HEK293 (cell line): ENCODE results near the gene SBF2.

ENCODE experiments used
- CTCF ChIA-PET: fragments of 350-600 bp; formaldehyde crosslinking; extraction: SDS; loops from one replicate; lab custom pipeline; 2021; ENCODE audit warnings: antibody characterized with exemption; lab: Yijun Ruan, JAX
- POLR2A ChIA-PET: fragments of 300-600 bp; formaldehyde crosslinking; extraction: SDS; loops from one replicate; lab custom pipeline; 2020; ENCODE audit warnings: antibody characterized with exemption, inconsistent platforms; lab: Yijun Ruan, JAX
- H3K27ac ChIP-seq: fragments of 200-500 bp; sonication (Bioruptor generic); 2 replicates; pipeline ENCODE4 v1.5.1; 2014; ENCODE audit warnings: low read depth, low read length, control low read depth, inconsistent platforms; ENCODE audit errors: extremely low read depth
- H3K36me3 ChIP-seq, 2 experiments: fragments of 200-500 bp in 1 of 2; sonication (Bioruptor generic) in 1 of 2; 1 replicate in 1 of 2; 2 replicates in 1 of 2; pipeline ENCODE4 v1.5.1; 2014 to 2017; ENCODE audit warnings: inconsistent platforms in 2 of 2, low read length in 2 of 2; ENCODE audit not compliant: control insufficient read depth in 2 of 2, insufficient read depth in 1 of 2
- H3K4me1 ChIP-seq: fragments of 200-500 bp; sonication (Bioruptor generic); 2 replicates; pipeline ENCODE4 v1.5.1; 2014; ENCODE audit warnings: mild to moderate bottlenecking, low read length, inconsistent platforms; ENCODE audit not compliant: control insufficient read depth, insufficient read depth
- H3K4me3 ChIP-seq: 2 replicates; pipeline ENCODE4 v1.5.1; 2011; ENCODE audit warnings: low read depth, mild to moderate bottlenecking, control low read depth, low read length, moderate library complexity
- H3K9me3 ChIP-seq: fragments of 200-500 bp; sonication (Bioruptor generic); 2 replicates; pipeline ENCODE4 v1.5.1; 2014; ENCODE audit warnings: low read depth, low read length, inconsistent platforms; ENCODE audit not compliant: control insufficient read depth, insufficient read depth
- GLI4 ChIP-seq: fragments of 450-650 bp; formaldehyde crosslinking; IDR thresholded peaks from 2 replicates; pipeline ENCODE4 v1.5.1; 2016; ENCODE audit warnings: missing biosample characterization, missing genetic modification characterization
- HOXA7 ChIP-seq: sonication (generic); formaldehyde crosslinking; IDR thresholded peaks from 2 replicates; pipeline ENCODE4 v1.8.1; 2022; ENCODE audit warnings: missing genetic modification reagents, borderline replicate concordance
- IKZF3 ChIP-seq: fragments of 450-650 bp; IDR thresholded peaks from 2 replicates; pipeline ENCODE4 v1.5.0; 2018; ENCODE audit warnings: missing biosample characterization, mild to moderate bottlenecking, missing genetic modification characterization, moderate library complexity
- KLF1 ChIP-seq: fragments of 450-650 bp; formaldehyde crosslinking; IDR thresholded peaks from 2 replicates; pipeline ENCODE4 v1.5.1; 2016; ENCODE audit warnings: missing biosample characterization, missing genetic modification characterization
- KLF17 ChIP-seq: fragments of 450-650 bp; formaldehyde crosslinking; IDR thresholded peaks from 2 replicates; pipeline ENCODE4 v1.5.1; 2016; ENCODE audit warnings: missing biosample characterization, missing genetic modification characterization
- OVOL3 ChIP-seq: fragments of 450-650 bp; formaldehyde crosslinking; IDR thresholded peaks from 2 replicates; pipeline ENCODE4 v1.5.1; 2016; ENCODE audit warnings: missing biosample characterization, missing genetic modification characterization
- ZBTB17 ChIP-seq: fragments of 450-650 bp; formaldehyde crosslinking; IDR thresholded peaks from 2 replicates; pipeline ENCODE4 v1.5.1; 2016; ENCODE audit warnings: missing biosample characterization, missing genetic modification characterization
- ZNF202 ChIP-seq: fragments of 450-650 bp; formaldehyde crosslinking; IDR thresholded peaks from 2 replicates; pipeline ENCODE4 v1.5.1; 2016; ENCODE audit warnings: missing biosample characterization, missing genetic modification characterization, borderline replicate concordance
- ZNF274 ChIP-seq, 2 experiments: fragments of 200-500 bp in 1 of 2; fragments of 450-650 bp in 1 of 2; sonication (Bioruptor generic) in 1 of 2; formaldehyde crosslinking in 1 of 2; IDR thresholded peaks; 2 replicates each; pipeline versions ENCODE4 v1.5.1 to v1.6.1; 2014 to 2016; ENCODE audit warnings: borderline replicate concordance in 1 of 2, inconsistent platforms in 1 of 2, low read length in 1 of 2, missing biosample characterization in 1 of 2, missing genetic modification characterization in 1 of 2
- ZNF354C ChIP-seq: fragments of 450-650 bp; formaldehyde crosslinking; IDR thresholded peaks from 2 replicates; pipeline ENCODE4 v1.5.1; 2016; ENCODE audit warnings: missing biosample characterization, missing genetic modification characterization, low read depth, borderline replicate concordance
- ZNF394 ChIP-seq: fragments of 450-650 bp; formaldehyde crosslinking; IDR thresholded peaks from 2 replicates; pipeline ENCODE4 v1.5.1; 2016; ENCODE audit warnings: missing biosample characterization, missing genetic modification characterization, mild to moderate bottlenecking, moderate library complexity, borderline replicate concordance
- ZNF416 ChIP-seq: fragments of 450-650 bp; formaldehyde crosslinking; IDR thresholded peaks from 2 replicates; pipeline ENCODE4 v1.5.1; 2016; ENCODE audit warnings: missing biosample characterization, missing genetic modification characterization
- ZNF423 ChIP-seq: fragments of 450-650 bp; formaldehyde crosslinking; IDR thresholded peaks from 2 replicates; pipeline ENCODE4 v1.5.1; 2016; ENCODE audit warnings: missing biosample characterization, missing genetic modification characterization
- ZNF473 ChIP-seq: fragments of 450-650 bp; formaldehyde crosslinking; IDR thresholded peaks from 2 replicates; pipeline ENCODE4 v1.5.1; 2017; ENCODE audit warnings: missing biosample characterization, missing genetic modification characterization
- ZNF645 ChIP-seq: fragments of 450-650 bp; formaldehyde crosslinking; IDR thresholded peaks from 2 replicates; pipeline ENCODE4; 2016; ENCODE audit warnings: missing biosample characterization, missing genetic modification characterization
- ZNF654 ChIP-seq: fragments of 450-650 bp; formaldehyde crosslinking; IDR thresholded peaks from 2 replicates; pipeline ENCODE4 v1.5.1; 2016; ENCODE audit warnings: low read depth, missing biosample characterization, missing genetic modification characterization
- ZNF658 ChIP-seq: fragments of 450-650 bp; formaldehyde crosslinking; IDR thresholded peaks from 2 replicates; pipeline ENCODE4; 2016; ENCODE audit warnings: missing biosample characterization, missing genetic modification characterization
- ZSCAN16 ChIP-seq: fragments of 450-650 bp; formaldehyde crosslinking; IDR thresholded peaks from 2 replicates; pipeline ENCODE4 v1.5.1; 2016; ENCODE audit warnings: missing biosample characterization, missing genetic modification characterization
- ZSCAN5A ChIP-seq: fragments of 450-650 bp; formaldehyde crosslinking; IDR thresholded peaks from 2 replicates; pipeline ENCODE4 v1.5.1; 2016; ENCODE audit warnings: missing biosample characterization, missing genetic modification characterization
- TF ChIP-seq, protein P1 (sequence below): fragments of 450-650 bp; formaldehyde crosslinking; conservative IDR thresholded peaks from 2 replicates; pipeline ENCODE4 v1.5.1; 2016; ENCODE audit warnings: low read depth, missing biosample characterization, missing genetic modification characterization

SBF2 gene

GRCh38 chr11:9853929-9854552 is 440.0 kb downstream of the SBF2 start:
- H3K27ac ChIP-seq = no peak overlapping the region
- no peaks in the 10 kb centered on the region for H3K9me3 ChIP-seq
- H3K4me3 ChIP-seq = no peak overlapping the region
- no peak for TF ChIP-seq GLI4 (tag by site-specific recombination)
- TF ChIP-seq ZNF645 = no peak
- no peak for TF ChIP-seq HOXA7 (CRISPR knock-in tag)
- TF ChIP-seq IKZF3 = no peak
- TF ChIP-seq ZNF394 (tag by site-specific recombination) = no peak
- no peak for TF ChIP-seq OVOL3 (tag by site-specific recombination)
- no peak for TF ChIP-seq ZSCAN16 (tag by site-specific recombination)
- ChIA-PET POLR2A (interaction anchor here (1.0 kb wide), 1 partner anchor 451 kb away, joined by 3 read pairs; the partner anchor contains the start of gene ADM), CTCF (interaction anchor here (1.0 to 1.1 kb wide), 2 partner anchors 8 to 223 kb away, joined by 3 read pairs; no protein-coding TSS in a partner anchor)
- H3K4me1 ChIP-seq = peaks cover 7% of the 10 kb centered on the region; the same call in 1 of the 2 replicates
- peaks cover 0 to 27% of the 10 kb centered on the region in 2 experiments; a peak in 1 of 3 replicates for H3K36me3 ChIP-seq

GRCh38 chr11:9852465-9852864 is 441.6 kb downstream of the SBF2 start:
- POLR2A ChIA-PET = no interaction called here
- H3K4me3 ChIP-seq = no peak overlapping the region
- H3K27ac ChIP-seq = no peak overlapping the region
- no peaks in the 10 kb centered on the region for H3K9me3 ChIP-seq
- H3K36me3 ChIP-seq = peaks cover 0 to 27% of the 10 kb centered on the region in 2 experiments; a peak in 1 of 3 replicates
- CTCF ChIA-PET = interaction anchor here (0.8 kb wide), 1 partner anchor 238 kb away, joined by 5 read pairs; no protein-coding TSS in a partner anchor
- TF ChIP-seq ZSCAN5A (tag by site-specific recombination) (no peak), ZNF354C (tag by site-specific recombination) (no peak), ZBTB17 (tag by site-specific recombination) (no peak), ZNF423 (tag by site-specific recombination) (no peak), ZNF416 (tag by site-specific recombination) (no peak), KLF1 (tag by site-specific recombination) (no peak), KLF17 (tag by site-specific recombination) (no peak), ZNF274 (IDR thresholded peaks at IDR 0.05; ENCODE audit: low read length) (no peak), ZNF274 (tag by site-specific recombination; IDR thresholded peaks at IDR 0.05; ENCODE audit: borderline replicate concordance) (no peak), ZNF654 (no peak), ZNF473 (tag by site-specific recombination) (no peak), ZNF202 (no peak), ZNF658 (tag by site-specific recombination) (no peak)
- TF ChIP-seq, protein P1, sequence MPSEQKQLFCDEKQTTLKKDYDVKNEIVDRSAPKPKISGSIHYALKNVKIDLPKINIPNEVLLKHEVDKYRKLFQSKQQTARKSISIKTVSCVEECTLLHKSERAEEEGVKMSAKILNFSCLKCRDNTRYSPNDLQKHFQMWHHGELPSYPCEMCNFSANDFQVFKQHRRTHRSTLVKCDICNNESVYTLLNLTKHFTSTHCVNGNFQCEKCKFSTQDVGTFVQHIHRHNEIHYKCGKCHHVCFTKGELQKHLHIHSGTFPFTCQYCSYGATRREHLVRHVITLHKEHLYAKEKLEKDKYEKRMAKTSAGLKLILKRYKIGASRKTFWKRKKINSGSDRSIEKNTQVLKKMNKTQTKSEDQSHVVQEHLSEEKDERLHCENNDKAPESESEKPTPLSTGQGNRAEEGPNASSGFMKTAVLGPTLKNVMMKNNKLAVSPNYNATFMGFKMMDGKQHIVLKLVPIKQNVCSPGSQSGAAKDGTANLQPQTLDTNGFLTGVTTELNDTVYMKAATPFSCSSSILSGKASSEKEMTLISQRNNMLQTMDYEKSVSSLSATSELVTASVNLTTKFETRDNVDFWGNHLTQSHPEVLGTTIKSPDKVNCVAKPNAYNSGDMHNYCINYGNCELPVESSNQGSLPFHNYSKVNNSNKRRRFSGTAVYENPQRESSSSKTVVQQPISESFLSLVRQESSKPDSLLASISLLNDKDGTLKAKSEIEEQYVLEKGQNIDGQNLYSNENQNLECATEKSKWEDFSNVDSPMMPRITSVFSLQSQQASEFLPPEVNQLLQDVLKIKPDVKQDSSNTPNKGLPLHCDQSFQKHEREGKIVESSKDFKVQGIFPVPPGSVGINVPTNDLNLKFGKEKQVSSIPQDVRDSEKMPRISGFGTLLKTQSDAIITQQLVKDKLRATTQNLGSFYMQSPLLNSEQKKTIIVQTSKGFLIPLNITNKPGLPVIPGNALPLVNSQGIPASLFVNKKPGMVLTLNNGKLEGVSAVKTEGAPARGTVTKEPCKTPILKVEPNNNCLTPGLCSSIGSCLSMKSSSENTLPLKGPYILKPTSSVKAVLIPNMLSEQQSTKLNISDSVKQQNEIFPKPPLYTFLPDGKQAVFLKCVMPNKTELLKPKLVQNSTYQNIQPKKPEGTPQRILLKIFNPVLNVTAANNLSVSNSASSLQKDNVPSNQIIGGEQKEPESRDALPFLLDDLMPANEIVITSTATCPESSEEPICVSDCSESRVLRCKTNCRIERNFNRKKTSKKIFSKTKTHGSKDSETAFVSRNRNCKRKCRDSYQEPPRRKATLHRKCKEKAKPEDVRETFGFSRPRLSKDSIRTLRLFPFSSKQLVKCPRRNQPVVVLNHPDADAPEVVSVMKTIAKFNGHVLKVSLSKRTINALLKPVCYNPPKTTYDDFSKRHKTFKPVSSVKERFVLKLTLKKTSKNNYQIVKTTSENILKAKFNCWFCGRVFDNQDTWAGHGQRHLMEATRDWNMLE = no peak
- no peaks in the 10 kb centered on the region for H3K4me1 ChIP-seq
